Neural cell (in vitro differentiated cells): Measurements from ENCODE around the gene APLF.

Experiments used
- CTCF ChIP-seq: fragments of 450-650 bp; IDR thresholded peaks from 2 replicates; pipeline ENCODE4 v1.5.1; 2014; ENCODE audit warnings: antibody characterized with exemption, mild to moderate bottlenecking, moderate library complexity; ENCODE audit not compliant: poor library complexity, severe bottlenecking
- EP300 ChIP-seq: fragments of 450-650 bp; conservative IDR thresholded peaks from 2 replicates; pipeline ENCODE4 v1.6.1; 2014; ENCODE audit warnings: antibody characterized with exemption, mild to moderate bottlenecking, moderate library complexity; ENCODE audit not compliant: poor library complexity, severe bottlenecking
- EZH2 ChIP-seq: fragments of 200-600, 300-800 bp; shearing (Covaris generic), sonication (generic); IDR thresholded peaks from 2 replicates; pipeline ENCODE4 v1.6.1; 2014; ENCODE audit warnings: antibody characterized with exemption, low read length, borderline replicate concordance, mild to moderate bottlenecking; ENCODE audit not compliant: insufficient read depth, poor library complexity, severe bottlenecking
- MXI1 ChIP-seq: fragments of 450-650 bp; conservative IDR thresholded peaks from 2 replicates; pipeline ENCODE4 v1.6.1; 2014; ENCODE audit warnings: antibody characterized with exemption, mild to moderate bottlenecking; ENCODE audit not compliant: poor library complexity, severe bottlenecking
- POLR2AphosphoS5 ChIP-seq: IDR thresholded peaks from 2 replicates; pipeline ENCODE4 v1.6.1; 2012
- TAF1 ChIP-seq: IDR thresholded peaks from 2 replicates; pipeline ENCODE4 v1.6.1; 2012; ENCODE audit warnings: low read depth

GRCh38 chr2:68566362-68566761, 99.0 kb downstream of the APLF start:
- no peak for TF ChIP-seq EZH2
- no peak for TF ChIP-seq POLR2AphosphoS5
- TF ChIP-seq CTCF: no peak
- no peak for TF ChIP-seq EP300
- TF ChIP-seq TAF1: no peak
- TF ChIP-seq MXI1: no peak
